Lower leg skin (tissue), 3 donors: ENCODE measurements around the gene FMNL2.

Source experiments
- POLR2A ChIP-seq, 2 donors: fragments of 450-650 bp; IDR thresholded peaks; one replicate each; pipeline ENCODE4 v1.6.1; 2016 to 2017; ENCODE audit warnings: antibody characterized with exemption in 2 of 2, mild to moderate bottlenecking in 1 of 2, moderate library complexity in 1 of 2
- TF ChIP-seq, protein P1 (sequence below), 3 donors: fragments of 450-650 bp; IDR thresholded peaks; one replicate each; pipeline ENCODE4 v1.5.1; 2016; ENCODE audit warnings: antibody characterized with exemption in 3 of 3, mild to moderate bottlenecking in 3 of 3, moderate library complexity in 2 of 3

DNA sequence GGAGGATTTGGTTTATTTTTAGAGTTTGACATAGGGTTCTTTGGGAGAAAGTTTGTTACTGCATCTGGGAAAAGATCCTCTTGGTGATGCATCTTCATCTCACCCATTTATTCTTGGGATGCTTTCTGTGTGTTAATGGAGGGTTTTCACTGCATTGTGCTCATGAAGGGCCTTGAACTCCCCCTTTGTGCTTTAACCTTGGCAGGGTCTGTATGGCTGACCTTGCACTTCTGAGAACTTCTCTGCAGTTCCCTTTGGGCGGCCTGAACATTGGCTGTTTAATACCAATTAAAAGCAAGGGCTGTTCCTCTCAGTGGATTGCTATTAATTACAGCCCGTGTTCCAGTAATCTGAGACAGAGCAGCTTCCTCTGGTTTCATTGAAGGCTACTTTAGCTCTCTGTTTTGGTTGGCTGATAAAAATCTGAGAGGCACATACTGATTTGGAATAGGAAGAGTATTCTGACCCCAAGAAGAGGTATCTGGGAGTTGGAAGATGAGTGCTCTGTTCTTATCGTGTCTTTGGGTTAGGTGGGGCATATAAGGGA lies 37.5 kb downstream of the FMNL2 start:
- TF ChIP-seq POLR2A (IDR thresholded peaks at IDR 0.05), result no peak
- TF ChIP-seq, protein P1, sequence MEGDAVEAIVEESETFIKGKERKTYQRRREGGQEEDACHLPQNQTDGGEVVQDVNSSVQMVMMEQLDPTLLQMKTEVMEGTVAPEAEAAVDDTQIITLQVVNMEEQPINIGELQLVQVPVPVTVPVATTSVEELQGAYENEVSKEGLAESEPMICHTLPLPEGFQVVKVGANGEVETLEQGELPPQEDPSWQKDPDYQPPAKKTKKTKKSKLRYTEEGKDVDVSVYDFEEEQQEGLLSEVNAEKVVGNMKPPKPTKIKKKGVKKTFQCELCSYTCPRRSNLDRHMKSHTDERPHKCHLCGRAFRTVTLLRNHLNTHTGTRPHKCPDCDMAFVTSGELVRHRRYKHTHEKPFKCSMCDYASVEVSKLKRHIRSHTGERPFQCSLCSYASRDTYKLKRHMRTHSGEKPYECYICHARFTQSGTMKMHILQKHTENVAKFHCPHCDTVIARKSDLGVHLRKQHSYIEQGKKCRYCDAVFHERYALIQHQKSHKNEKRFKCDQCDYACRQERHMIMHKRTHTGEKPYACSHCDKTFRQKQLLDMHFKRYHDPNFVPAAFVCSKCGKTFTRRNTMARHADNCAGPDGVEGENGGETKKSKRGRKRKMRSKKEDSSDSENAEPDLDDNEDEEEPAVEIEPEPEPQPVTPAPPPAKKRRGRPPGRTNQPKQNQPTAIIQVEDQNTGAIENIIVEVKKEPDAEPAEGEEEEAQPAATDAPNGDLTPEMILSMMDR (IDR thresholded peaks at IDR 0.05), result no peak
